HG03442 (cell line): ENCODE measurements around the gene LPAR2.
A peak's percentile ranks its signal among the peaks of the same experiment; 100 is the strongest.

Source experiments
- ATAC-seq: cut with Tn5 transposase; IDR thresholded peaks from one replicate; pipeline ENCODE4 v1.9.1; 2021; ENCODE audit warnings: mild to moderate bottlenecking, moderate library complexity; ENCODE audit not compliant: unreplicated experiment

Gene LPAR2

DNA sequence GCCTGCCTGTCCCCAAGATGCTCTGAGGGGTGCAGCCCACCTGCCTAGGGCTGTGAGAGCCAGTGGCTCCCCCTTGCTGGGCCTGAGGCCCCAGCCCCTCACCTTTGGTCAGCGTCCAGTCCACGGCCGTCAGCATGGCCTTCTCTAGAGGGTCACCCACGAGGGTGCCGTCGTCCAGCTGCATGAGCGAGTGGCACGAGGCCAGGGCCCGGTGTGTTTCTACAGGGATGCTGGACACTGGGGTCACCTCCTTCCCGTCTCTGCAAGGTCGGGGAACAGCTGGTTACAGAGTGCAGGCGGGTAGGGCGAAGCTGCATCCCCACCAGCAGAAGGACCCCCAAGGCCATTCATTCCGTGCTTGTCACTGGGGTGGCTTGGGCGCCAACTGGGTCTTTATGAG lies 26.4 kb upstream of the LPAR2 start:
- no peak for ATAC-seq

- no peak for ATAC-seq
Observed at GRCh38 chr19:19653597-19654147, 25.7 kb upstream of the LPAR2 start.

GRCh38 chr19:19652482-19653295 lies 24.7 kb upstream of the LPAR2 start:
- no peak for ATAC-seq

DNA sequence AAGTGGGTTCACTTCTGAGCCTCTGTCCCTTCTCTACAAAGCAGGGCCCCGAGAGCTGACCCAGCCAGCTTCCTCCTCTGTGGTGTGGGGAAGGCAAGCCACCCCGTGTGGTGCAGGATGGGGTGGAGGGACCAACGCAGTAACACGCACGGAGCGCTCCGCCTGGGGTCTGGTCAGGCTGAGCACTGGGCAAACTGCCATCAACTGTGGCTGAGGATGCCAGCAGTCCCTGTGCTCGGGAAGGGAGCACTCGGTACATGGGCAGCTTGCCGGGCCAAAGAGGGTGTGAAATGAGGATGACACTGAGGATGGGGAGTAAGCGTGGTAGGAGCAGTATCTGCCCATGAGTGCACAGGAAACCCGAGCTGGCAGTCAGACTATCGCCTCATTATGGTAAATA lies 23.1 kb upstream of the LPAR2 start:
- ATAC-seq: no peak

GRCh38 chr19:19650331-19650730 lies 22.3 kb upstream of the LPAR2 start:
- no peak for ATAC-seq

GRCh38 chr19:19649580-19649995 lies 21.6 kb upstream of the LPAR2 start:
- no peak for ATAC-seq

GRCh38 chr19:19649155-19649554 lies 21.1 kb upstream of the LPAR2 start:
- ATAC-seq: no peak

GRCh38 chr19:19647037-19647835 lies 19.2 kb upstream of the LPAR2 start:
- ATAC-seq: no peak

GRCh38 chr19:19645233-19645870 lies 17.3 kb upstream of the LPAR2 start:
- no peak for ATAC-seq

- ATAC-seq: no peak
Observed at GRCh38 chr19:19644054-19644388, 16.0 kb upstream of the LPAR2 start.

DNA sequence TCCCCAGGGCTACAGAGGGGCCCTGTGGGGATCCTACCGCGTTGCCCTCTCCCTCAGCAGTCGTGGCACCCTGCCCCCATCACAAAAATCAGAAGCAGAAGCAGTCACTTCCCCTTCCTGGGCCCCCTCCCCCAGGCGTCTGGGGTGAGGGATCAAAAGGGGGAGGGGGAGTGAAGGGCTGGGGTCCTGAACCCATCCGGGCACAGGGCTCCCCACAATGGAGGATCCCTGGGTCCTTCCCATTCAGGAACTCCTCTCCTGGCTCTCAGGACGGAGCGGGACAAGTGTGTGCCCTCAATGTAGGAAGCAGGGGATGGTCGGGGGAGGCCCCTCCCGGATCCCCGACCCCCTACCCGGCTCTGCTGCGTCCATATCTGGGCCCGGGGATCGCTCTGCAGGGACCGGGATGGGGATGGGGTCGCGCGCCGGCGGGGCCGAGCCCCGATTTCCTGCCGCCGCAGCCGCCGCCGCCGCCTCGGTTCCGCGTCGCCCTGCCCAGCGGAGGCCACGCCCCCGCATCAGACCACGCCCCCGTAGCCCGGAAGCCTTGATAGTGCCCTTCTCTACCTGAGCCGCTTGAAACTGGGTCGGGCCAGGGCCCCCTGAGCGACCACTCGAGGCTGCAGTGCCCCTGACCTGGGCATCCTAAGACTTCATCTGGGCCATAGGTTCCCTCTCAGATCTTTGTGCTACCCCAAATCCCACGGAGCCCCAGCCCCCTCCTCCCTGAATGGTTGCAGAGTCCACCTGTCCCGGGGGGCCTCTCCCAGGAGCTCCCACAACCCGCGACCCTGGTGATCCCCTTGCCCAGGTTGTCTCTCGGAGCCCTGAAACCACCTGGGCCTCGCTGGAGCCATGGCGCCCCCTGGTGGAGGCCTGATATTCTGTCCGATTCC lies 15.4 kb upstream of the LPAR2 start, which contains the start of gene GMIP:
GMIP (minus strand) TSS at position 500 of the 896 bp plus-strand sequence; CDS start at position 372, 128 bp downstream.
- ATAC-seq: peak; percentile 64

- no peak for ATAC-seq
Observed at GRCh38 chr19:19642506-19643157, 14.6 kb upstream of the LPAR2 start.

DNA sequence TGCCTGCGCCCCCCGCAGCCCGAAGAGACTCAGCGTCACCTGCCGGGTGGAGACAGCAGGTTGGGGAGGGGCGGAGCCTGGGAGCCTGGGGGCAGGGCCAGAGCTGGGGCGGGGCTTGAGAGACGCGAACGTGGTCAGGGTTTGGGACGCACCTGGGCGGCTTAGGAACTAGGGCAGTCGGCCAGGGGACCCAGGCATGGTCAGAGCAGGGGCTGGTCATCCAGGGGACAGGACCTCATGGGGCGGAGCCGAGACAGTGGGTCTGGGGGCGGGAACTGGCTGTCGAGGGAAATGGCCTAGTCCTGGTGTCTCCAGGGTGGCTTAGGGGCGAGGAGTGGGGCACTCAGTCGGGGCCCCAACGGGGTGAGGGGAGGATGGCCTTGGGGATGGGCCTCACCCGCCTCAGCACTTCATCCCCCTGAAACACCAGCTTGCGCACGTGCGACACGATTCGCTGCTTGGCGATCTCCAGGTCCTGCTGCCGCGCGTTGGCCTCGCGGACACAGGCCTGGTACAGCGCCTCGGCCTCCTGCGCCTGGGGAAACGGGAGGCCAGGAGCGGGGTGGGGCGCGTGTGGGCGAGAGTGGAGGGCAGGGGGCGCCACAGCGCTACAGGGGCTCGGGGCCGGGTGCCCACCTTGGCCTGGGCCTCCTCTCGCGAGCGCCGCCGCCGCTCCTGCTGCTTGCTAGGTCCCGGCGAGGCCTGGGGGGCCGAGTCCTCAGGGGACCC lies 9.7 kb upstream of the LPAR2 start:
- ATAC-seq: no peak

DNA sequence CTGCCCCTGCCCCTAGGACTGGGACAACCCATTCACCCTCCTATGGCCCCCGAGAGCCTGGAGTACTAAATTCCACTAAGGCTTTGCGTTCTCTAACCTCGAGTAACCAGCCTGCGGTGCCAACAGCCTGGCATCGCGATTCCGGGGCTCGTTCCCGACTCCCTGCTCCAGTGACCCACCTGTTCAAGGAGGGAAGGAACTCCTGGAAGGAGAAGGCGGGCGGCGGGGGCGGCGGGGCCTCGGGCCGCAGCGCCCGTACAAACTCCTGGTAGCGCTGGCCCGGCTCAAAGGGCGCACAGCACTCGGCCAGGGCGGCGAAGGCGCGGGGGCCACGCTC lies 9.1 kb upstream of the LPAR2 start:
- no peak for ATAC-seq

- ATAC-seq: no peak
Observed at GRCh38 chr19:19636573-19637185, 8.7 kb upstream of the LPAR2 start.

DNA sequence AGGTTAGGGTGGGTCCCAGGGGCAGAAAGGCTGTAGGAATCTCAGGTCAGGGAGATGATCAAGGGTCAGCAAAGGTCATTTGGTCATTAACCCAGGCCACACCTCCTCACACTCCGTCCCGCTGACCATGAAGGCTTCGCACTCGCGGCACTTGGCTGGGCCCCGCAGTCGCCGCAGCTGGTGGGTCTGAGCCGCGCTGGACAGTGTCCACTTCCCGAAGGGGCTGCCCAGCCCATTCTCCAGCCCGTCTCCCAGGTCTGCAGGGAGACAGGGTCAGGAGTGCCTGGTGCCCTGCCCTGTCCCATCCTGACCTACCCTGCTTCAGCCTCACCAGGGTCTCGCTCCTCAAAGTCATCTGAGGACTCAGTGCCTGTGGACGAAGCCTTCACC lies 7.3 kb upstream of the LPAR2 start:
- no peak for ATAC-seq

DNA sequence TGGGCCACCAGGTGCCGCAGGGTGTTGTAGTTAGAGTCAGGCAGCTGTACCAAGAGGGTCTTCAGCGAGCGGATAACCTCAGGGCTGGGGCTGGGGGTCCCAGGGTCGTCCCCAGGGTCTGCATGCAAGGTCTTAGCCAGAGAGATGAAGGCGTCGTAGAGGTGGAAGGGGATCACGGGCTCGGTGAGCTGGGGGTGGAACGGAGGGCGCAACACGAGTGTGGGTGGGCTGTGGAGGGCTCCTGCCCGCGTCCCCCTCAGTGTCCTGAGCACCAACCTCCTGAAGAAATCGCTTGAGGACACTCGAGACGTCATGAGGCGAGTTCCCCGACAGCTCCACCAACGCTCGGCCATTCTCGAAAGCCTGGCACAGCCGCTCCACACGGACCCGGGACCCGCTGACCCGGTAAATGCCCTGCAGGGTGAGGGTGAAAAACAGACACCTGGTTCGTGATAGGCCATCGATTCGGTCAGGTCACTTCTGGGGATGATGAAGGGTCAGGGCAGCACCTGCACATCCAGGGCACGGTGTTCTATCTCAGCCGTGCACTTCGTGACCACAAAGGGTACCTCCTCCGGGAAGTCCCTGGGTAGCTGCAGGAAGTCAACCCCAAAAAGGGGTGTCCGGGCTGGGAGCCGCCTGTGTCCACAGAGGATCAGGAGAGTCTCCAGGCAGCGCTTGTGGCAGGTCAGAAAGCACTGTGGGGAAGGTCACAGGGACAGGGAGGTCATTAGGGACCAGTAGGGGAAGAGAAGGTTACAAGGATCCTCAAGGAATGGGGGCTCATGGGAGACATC lies 6.7 kb upstream of the LPAR2 start:
- ATAC-seq: no peak
